Measurements from ENCODE around the gene ADH4. TPM values are rescaled to one million over a fixed set of nuclear protein-coding genes. Genes with fewer than 3 reads are reported as not detected.

ADH4 gene
- total RNA-seq (2021; ENCODE audit: unreplicated experiment) (0.25 TPM), Bru-seq, nascent RNA (not detected), BruChase-seq, experiment 1, labeled RNA remaining after a 6-hour chase (not detected), BruChase-seq, experiment 2, labeled RNA remaining after a 2-hour chase (not detected)
- not detected in 2 replicates for polyA plus RNA-seq (2012)
- long read RNA-seq = 0 reads

DNA sequence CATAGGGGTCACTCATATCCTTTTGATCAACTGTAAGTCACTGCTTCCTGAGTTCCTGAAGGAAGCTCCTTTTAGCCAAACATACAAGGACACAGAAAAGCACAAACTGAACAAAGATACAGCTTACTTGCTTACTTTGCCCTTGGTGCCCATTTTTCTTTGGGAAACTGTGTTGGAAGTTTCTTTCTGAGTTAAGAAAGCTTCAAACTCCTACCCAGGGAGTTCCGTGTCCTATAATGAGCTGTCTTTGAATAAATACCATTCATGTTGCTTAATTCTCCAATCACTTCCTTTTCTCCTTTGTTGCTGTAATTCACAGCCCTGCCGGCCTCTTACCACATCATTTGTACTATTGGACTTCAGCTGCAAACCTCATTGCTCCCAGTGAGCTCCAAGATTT lies at the start of gene ADH4:
ADH4 (minus strand) TSS at position 228 of the 400 bp plus-strand sequence; CDS start at position 153, 75 bp downstream.
- Histone ChIP-seq H3K27ac (ENCODE audit: low read depth, low read length) (no peak within 1 kb of the TSS), H3K4me1 (ENCODE audit: control insufficient read depth in 1 of 2, insufficient read depth in 2 of 2, low read length in 2 of 2) (no peaks in the 10 kb centered on the region), H3K79me2 (ENCODE audit: insufficient read depth, low read length) (no peaks in the 10 kb centered on the region), H3K9me2 (ENCODE audit: insufficient read depth) (no peaks in the 10 kb centered on the region), H3K36me3 (ENCODE audit: control insufficient read depth in 1 of 2, insufficient read depth in 2 of 2, low read length in 2 of 2) (no peaks in the 10 kb centered on the region), H3K4me3 (replicated peaks in 1 of 2; ENCODE audit: low read depth in 1 of 2, low read length in 2 of 2) (no peak within 1 kb of the TSS), H3K9me3 (ENCODE audit: control insufficient read depth in 1 of 2, insufficient read depth in 1 of 2, low read depth in 1 of 2, low read length in 2 of 2) (no peaks in the 10 kb centered on the region), H3K9ac (ENCODE audit: low read length) (no peak within 1 kb of the TSS), H2AFZ (ENCODE audit: low read depth, low read length, poor library complexity, severe bottlenecking) (no peak within 1 kb of the TSS), H3K27me3 (ENCODE audit: insufficient read depth, low read length) (no peaks in the 10 kb centered on the region), H3K4me2 (ENCODE audit: low read length) (no peak within 1 kb of the TSS), H4K20me1 (ENCODE audit: insufficient read depth) (no peaks in the 10 kb centered on the region)
- intact Hi-C loops (cut with micrococcal nuclease) = no loop called here
- ATAC-seq (no peak), DNase-seq (ENCODE audit: low read depth, low spot score) (no peak)
- BruUV-seq (replicated peaks) = no TSS peak
- ChIA-PET RAD21 (ENCODE audit: low non-redundant PET in 1 of 2, low total read pairs in 2 of 2, uncharacterized antibody in 2 of 2, unreplicated experiment in 2 of 2) (no interaction called here), CTCF (no interaction called here), POLR2A (no interaction called here)
- TF ChIP-seq, protein P1, sequence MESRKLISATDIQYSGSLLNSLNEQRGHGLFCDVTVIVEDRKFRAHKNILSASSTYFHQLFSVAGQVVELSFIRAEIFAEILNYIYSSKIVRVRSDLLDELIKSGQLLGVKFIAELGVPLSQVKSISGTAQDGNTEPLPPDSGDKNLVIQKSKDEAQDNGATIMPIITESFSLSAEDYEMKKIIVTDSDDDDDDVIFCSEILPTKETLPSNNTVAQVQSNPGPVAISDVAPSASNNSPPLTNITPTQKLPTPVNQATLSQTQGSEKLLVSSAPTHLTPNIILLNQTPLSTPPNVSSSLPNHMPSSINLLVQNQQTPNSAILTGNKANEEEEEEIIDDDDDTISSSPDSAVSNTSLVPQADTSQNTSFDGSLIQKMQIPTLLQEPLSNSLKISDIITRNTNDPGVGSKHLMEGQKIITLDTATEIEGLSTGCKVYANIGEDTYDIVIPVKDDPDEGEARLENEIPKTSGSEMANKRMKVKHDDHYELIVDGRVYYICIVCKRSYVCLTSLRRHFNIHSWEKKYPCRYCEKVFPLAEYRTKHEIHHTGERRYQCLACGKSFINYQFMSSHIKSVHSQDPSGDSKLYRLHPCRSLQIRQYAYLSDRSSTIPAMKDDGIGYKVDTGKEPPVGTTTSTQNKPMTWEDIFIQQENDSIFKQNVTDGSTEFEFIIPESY (IDR thresholded peaks at IDR 0.05; ENCODE audit: extremely low read depth, insufficient replicate concordance, low read length) = no peak
- no peak for TF ChIP-seq CBX3 (IDR thresholded peaks at IDR 0.05; ENCODE audit: low read depth)
- no peak for TF ChIP-seq EGR1 (IDR thresholded peaks at IDR 0.05; ENCODE audit: low read depth)
- no peak for TF ChIP-seq ZNF274 (IDR thresholded peaks at IDR 0.05; ENCODE audit: low read depth, low read length)
- TF ChIP-seq, protein P2, sequence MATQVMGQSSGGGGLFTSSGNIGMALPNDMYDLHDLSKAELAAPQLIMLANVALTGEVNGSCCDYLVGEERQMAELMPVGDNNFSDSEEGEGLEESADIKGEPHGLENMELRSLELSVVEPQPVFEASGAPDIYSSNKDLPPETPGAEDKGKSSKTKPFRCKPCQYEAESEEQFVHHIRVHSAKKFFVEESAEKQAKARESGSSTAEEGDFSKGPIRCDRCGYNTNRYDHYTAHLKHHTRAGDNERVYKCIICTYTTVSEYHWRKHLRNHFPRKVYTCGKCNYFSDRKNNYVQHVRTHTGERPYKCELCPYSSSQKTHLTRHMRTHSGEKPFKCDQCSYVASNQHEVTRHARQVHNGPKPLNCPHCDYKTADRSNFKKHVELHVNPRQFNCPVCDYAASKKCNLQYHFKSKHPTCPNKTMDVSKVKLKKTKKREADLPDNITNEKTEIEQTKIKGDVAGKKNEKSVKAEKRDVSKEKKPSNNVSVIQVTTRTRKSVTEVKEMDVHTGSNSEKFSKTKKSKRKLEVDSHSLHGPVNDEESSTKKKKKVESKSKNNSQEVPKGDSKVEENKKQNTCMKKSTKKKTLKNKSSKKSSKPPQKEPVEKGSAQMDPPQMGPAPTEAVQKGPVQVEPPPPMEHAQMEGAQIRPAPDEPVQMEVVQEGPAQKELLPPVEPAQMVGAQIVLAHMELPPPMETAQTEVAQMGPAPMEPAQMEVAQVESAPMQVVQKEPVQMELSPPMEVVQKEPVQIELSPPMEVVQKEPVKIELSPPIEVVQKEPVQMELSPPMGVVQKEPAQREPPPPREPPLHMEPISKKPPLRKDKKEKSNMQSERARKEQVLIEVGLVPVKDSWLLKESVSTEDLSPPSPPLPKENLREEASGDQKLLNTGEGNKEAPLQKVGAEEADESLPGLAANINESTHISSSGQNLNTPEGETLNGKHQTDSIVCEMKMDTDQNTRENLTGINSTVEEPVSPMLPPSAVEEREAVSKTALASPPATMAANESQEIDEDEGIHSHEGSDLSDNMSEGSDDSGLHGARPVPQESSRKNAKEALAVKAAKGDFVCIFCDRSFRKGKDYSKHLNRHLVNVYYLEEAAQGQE (IDR thresholded peaks at IDR 0.05; ENCODE audit: low read depth) = no peak
- TF ChIP-seq, protein P3, sequence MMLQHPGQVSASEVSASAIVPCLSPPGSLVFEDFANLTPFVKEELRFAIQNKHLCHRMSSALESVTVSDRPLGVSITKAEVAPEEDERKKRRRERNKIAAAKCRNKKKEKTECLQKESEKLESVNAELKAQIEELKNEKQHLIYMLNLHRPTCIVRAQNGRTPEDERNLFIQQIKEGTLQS (IDR thresholded peaks at IDR 0.05) = no peak
- TF ChIP-seq EZH2phosphoT487 (IDR thresholded peaks at IDR 0.05; ENCODE audit: borderline replicate concordance) = no peak
- TF ChIP-seq TCF7L2 (IDR thresholded peaks at IDR 0.05; ENCODE audit: borderline replicate concordance, extremely low read depth, insufficient read depth, insufficient read length) = no peak
- TF ChIP-seq JUND (IDR thresholded peaks at IDR 0.05) = no peak
- no peak for TF ChIP-seq EZH2 (IDR thresholded peaks at IDR 0.05)
